Endothelial cell of umbilical vein (primary cell): ENCODE results near the gene FIG4. TPM values are rescaled to one million over a fixed set of nuclear protein-coding genes. Genes with fewer than 3 reads are reported as not detected.
A peak's percentile ranks its signal among the peaks of the same experiment; 100 is the strongest.

Experiments
- BruUV-seq: library from RNA; stranded (reverse); fragments of 400-500 nt; replicated peaks from 2 replicates; lab custom pipeline; 2021; lab: Mats Ljungman, UMichigan
- CTCF ChIA-PET: fragments of 300-600, 350-600 bp; sonication (Branson Sonifier 250); formaldehyde crosslinking; loops from one replicate; lab custom pipeline; 2021; ENCODE audit warnings: antibody characterized with exemption, inconsistent platforms; lab: Charles Lee
- POLR2A ChIA-PET: fragments of 300-600, 350-600 bp; sonication (Branson Sonifier 250); formaldehyde crosslinking; loops from one replicate; lab custom pipeline; 2021; ENCODE audit warnings: antibody characterized with exemption, inconsistent platforms; lab: Charles Lee
- DNase-seq: peaks from one replicate; pipeline ENCODE4 v3.0.0-alpha.2; 2011; ENCODE audit warnings: low read depth, low spot score
- FAIRE-seq: peaks from 2 replicates; lab custom pipeline; 2011; peaks lifted over from hg19 to GRCh38; lab: Jason Lieb, UNC
- H2AFZ ChIP-seq: 2 replicates; pipeline ENCODE4 v1.6.0; 2012; ENCODE audit warnings: low read depth, low read length, control low read depth, inconsistent platforms
- H3K27ac ChIP-seq: 2 replicates; pipeline ENCODE4 v1.5.1; 2011; ENCODE audit warnings: low read depth, mild to moderate bottlenecking, control low read depth, low read length, moderate library complexity; ENCODE audit not compliant: insufficient read depth
- H3K27me3 ChIP-seq, 2 experiments: 2 replicates each; pipeline versions ENCODE4 v1.6.0 to v1.6.1; 2011; ENCODE audit warnings: low read length in 2 of 2, mixed read lengths in 1 of 2; ENCODE audit not compliant: control insufficient read depth in 2 of 2, insufficient read depth in 2 of 2
- H3K36me3 ChIP-seq, 2 experiments: 2 replicates in 1 of 2; 3 replicates in 1 of 2; pipeline ENCODE4 v1.5.1; 2011; ENCODE audit warnings: low read length in 2 of 2, mild to moderate bottlenecking in 1 of 2, moderate library complexity in 1 of 2; ENCODE audit not compliant: control insufficient read depth in 2 of 2, insufficient read depth in 2 of 2; ENCODE audit errors: extremely low read depth in 1 of 2
- H3K4me1 ChIP-seq: 3 replicates; pipeline ENCODE4 v1.5.1; 2011; ENCODE audit warnings: mild to moderate bottlenecking, low read length; ENCODE audit not compliant: control insufficient read depth, insufficient read depth; ENCODE audit errors: extremely low read depth
- H3K4me2 ChIP-seq: 2 replicates; pipeline ENCODE4 v1.6.1; 2011; ENCODE audit warnings: low read length, control low read depth, mixed read lengths; ENCODE audit not compliant: insufficient read depth
- H3K4me3 ChIP-seq, 3 experiments: fragments of 200-600 bp in 1 of 3; sonication (generic), shearing (Covaris generic) in 1 of 3; replicated peaks in 1 of 3; 2 replicates each; pipeline ENCODE4 v1.5.1; 2011 to 2016; ENCODE audit warnings: control low read depth in 3 of 3, low read length in 3 of 3, mild to moderate bottlenecking in 2 of 3, inconsistent platforms in 1 of 3, low read depth in 1 of 3, moderate library complexity in 1 of 3; ENCODE audit not compliant: insufficient read depth in 1 of 3
- H3K79me2 ChIP-seq: 2 replicates; pipeline ENCODE4 v1.6.0; 2012; ENCODE audit warnings: low read length, inconsistent platforms; ENCODE audit not compliant: control insufficient read depth, insufficient read depth
- H3K9ac ChIP-seq: replicated peaks from 2 replicates; pipeline ENCODE3; 2011; ENCODE audit warnings: low read length, control low read depth; ENCODE audit not compliant: insufficient read depth; ENCODE audit errors: extremely low read depth
- H3K9me1 ChIP-seq: replicated peaks from 3 replicates; pipeline ENCODE4 v1.6.0; 2011; ENCODE audit warnings: mild to moderate bottlenecking, low read length; ENCODE audit not compliant: control insufficient read depth, insufficient read depth; ENCODE audit errors: extremely low read depth
- H3K9me3 ChIP-seq: replicated peaks from 2 replicates; pipeline ENCODE4 v1.5.1; 2012; ENCODE audit warnings: low read length, inconsistent platforms; ENCODE audit not compliant: control insufficient read depth, insufficient read depth
- H4K20me1 ChIP-seq: replicated peaks from 2 replicates; pipeline ENCODE3; 2011; ENCODE audit warnings: mild to moderate bottlenecking, low read length; ENCODE audit not compliant: control insufficient read depth, insufficient read depth; ENCODE audit errors: extremely low read depth
- CTCF ChIP-seq, 2 donors: IDR thresholded peaks; 1 replicate in 1 of 2; 2 replicates in 1 of 2; pipeline ENCODE4 v1.5.1; 2011; ENCODE audit warnings: low read length in 2 of 2, mild to moderate bottlenecking in 2 of 2, moderate library complexity in 2 of 2, control low read depth in 1 of 2, inconsistent platforms in 1 of 2, low read depth in 1 of 2; ENCODE audit not compliant: insufficient read depth in 1 of 2; ENCODE audit errors: extremely low read depth in 1 of 2
- EZH2 ChIP-seq: IDR thresholded peaks from 2 replicates; pipeline ENCODE4 v1.6.1; 2012; ENCODE audit warnings: borderline replicate concordance, low read depth, mild to moderate bottlenecking, moderate library complexity, low read length, inconsistent platforms; ENCODE audit not compliant: severe bottlenecking
- FOS ChIP-seq: IDR thresholded peaks from 2 replicates; pipeline ENCODE4 v1.6.1; 2011; ENCODE audit warnings: mild to moderate bottlenecking, low read length, moderate library complexity, borderline replicate concordance; ENCODE audit not compliant: insufficient read depth
- GATA2 ChIP-seq: IDR thresholded peaks from 2 replicates; pipeline ENCODE4 v1.7.0; 2011; ENCODE audit warnings: low read depth, mild to moderate bottlenecking, moderate library complexity, mixed read lengths, low read length; ENCODE audit not compliant: insufficient read length, insufficient read depth
- JUN ChIP-seq: IDR thresholded peaks from 2 replicates; pipeline ENCODE4 v1.6.1; 2011; ENCODE audit warnings: borderline replicate concordance, low read depth; ENCODE audit not compliant: insufficient read length, insufficient read depth
- MAX ChIP-seq: IDR thresholded peaks from 2 replicates; pipeline ENCODE4 v1.6.1; 2011; ENCODE audit not compliant: insufficient read depth, insufficient read length
- MYC ChIP-seq: IDR thresholded peaks from one replicate; pipeline ENCODE4 v1.6.1; 2011; ENCODE audit warnings: mild to moderate bottlenecking, low read depth, low read length
- POLR2A ChIP-seq: IDR thresholded peaks from 2 replicates; pipeline ENCODE4 v1.6.1; 2012; ENCODE audit warnings: low read depth, mild to moderate bottlenecking, control low read depth, low read length
- POLR2AphosphoS5 ChIP-seq: IDR thresholded peaks from 2 replicates; pipeline ENCODE4 v1.6.1; 2012; ENCODE audit warnings: low read depth, mild to moderate bottlenecking, control low read depth, low read length, moderate library complexity; ENCODE audit not compliant: insufficient read depth
- dilution Hi-C: fragments of 300-500 bp; cut with MboI; formaldehyde crosslinking; loops from one replicate; pipeline ENCODE4 v1.15.0; 2019; ENCODE audit warnings: low sequenced_read_pairs; ENCODE audit not compliant: extremely low pct_ligation_motif_present
- intact Hi-C: fragments of 100-400 bp; cut with micrococcal nuclease; formaldehyde crosslinking; loops from one replicate; pipeline ENCODE4 v1.10.0; 2022
- polyA plus RNA-seq, 4 experiments: library from polyadenylated mRNA; depleted of rRNA in 3 of 4; stranded (reverse) in 3 of 4; unstranded in 1 of 4; fragments of >200 nt; gene quantifications; 2 replicates each; pipeline versions ENCODE4 v1.2.1 to v1.2.3, GENCODE V29; 2011 to 2012; ENCODE audit warnings: missing spikeins in 1 of 4
- total RNA-seq: library from RNA; stranded (reverse); gene quantifications from 2 replicates; pipeline ENCODE4 v1.2.3, GENCODE V29; 2021

Gene FIG4
- total and polyA plus RNA-seq, 2 donors (not counting 3 experiments of a cell fraction or from before 2014, with no cell fraction given) = 7.9 to 12.2 TPM

GRCh38 chr6:109783250-109783986 lies 92.3 kb downstream of the FIG4 start:
- Histone ChIP-seq H3K4me2 (no peak overlapping the region), H3K9me3 (no peaks in the 10 kb centered on the region), H3K27me3 (no peaks in the 10 kb centered on the region), H3K27ac (no peak overlapping the region), H3K4me1 (no peaks in the 10 kb centered on the region), H4K20me1 (no peaks in the 10 kb centered on the region), H3K36me3 (no peaks in the 10 kb centered on the region), H3K9me1 (no peaks in the 10 kb centered on the region), H3K4me3 (no peak overlapping the region), H2AFZ (no peak overlapping the region), H3K9ac (no peak overlapping the region), H3K79me2 (no peaks in the 10 kb centered on the region)
- no TSS peak for BruUV-seq
- FAIRE-seq = no peak
- ChIA-PET CTCF (interaction anchor here (1.0 to 2.1 kb wide), 8 partner anchors 10 to 256 kb away, joined by 3 to 9 read pairs (median 4); partner anchors contain the start of genes AK9 and FIG4), POLR2A (no interaction called here)
- TF ChIP-seq CTCF (IDR thresholded peaks at IDR 0.05; ENCODE audit: extremely low read depth in 1 of 2, insufficient read depth in 1 of 2, low read depth in 1 of 2, low read length in 2 of 2) = peak; percentile 5 to 12
- TF ChIP-seq POLR2A = no peak
- no peak for DNase-seq
- dilution Hi-C loops = no loop called here
- intact Hi-C loops = loop anchor here (1.0 kb wide), 1 partner anchor 78 kb away; no protein-coding TSS in a partner anchor

GRCh38 chr6:109787312-109787711 lies 96.2 kb downstream of the FIG4 start:
- no peak overlapping the region for H3K4me3 ChIP-seq
- ChIA-PET POLR2A (no interaction called here), CTCF (no interaction called here)
- TF ChIP-seq EZH2 (no peak), CTCF (IDR thresholded peaks at IDR 0.05; ENCODE audit: extremely low read depth in 1 of 2, insufficient read depth in 1 of 2, low read depth in 1 of 2, low read length in 2 of 2) (no peak), POLR2A (no peak), POLR2AphosphoS5 (no peak), GATA2 (no peak), MYC (no peak), MAX (no peak), JUN (no peak), FOS (no peak)
- no peak overlapping the region for H3K9ac ChIP-seq
- no peaks in the 10 kb centered on the region for H3K36me3 ChIP-seq
- H3K9me1 ChIP-seq = no peaks in the 10 kb centered on the region
- no peaks in the 10 kb centered on the region for H3K27me3 ChIP-seq
- H3K79me2 ChIP-seq = no peaks in the 10 kb centered on the region
- H3K4me1 ChIP-seq = peaks cover 11% of the 10 kb centered on the region
- no peak overlapping the region for H3K27ac ChIP-seq
- BruUV-seq = no TSS peak
- no peak overlapping the region for H3K4me2 ChIP-seq
- H4K20me1 ChIP-seq = no peaks in the 10 kb centered on the region
- intact Hi-C loops = no loop called here
- H2AFZ ChIP-seq = no peak overlapping the region
- FAIRE-seq (no peak), DNase-seq (no peak)
- dilution Hi-C loops = no loop called here
- H3K9me3 ChIP-seq = no peaks in the 10 kb centered on the region
